HCT116 (cell line): ENCODE data around the gene CDH26. TPM values are rescaled to one million over a fixed set of nuclear protein-coding genes. Genes with fewer than 3 reads are reported as not detected.

Source experiments
- ATAC-seq: fragments of 200-7000 bp; cut with Tn5 transposase; 2 replicates; pipeline ENCODE4 v1.9.1; 2020; ENCODE audit warnings: mild to moderate bottlenecking, moderate library complexity
- BruUV-seq: library from RNA; stranded (reverse); fragments of 400-500 nt; replicated peaks from 2 replicates; lab custom pipeline; 2021; lab: Mats Ljungman, UMichigan
- CTCF ChIA-PET: fragments of 300-600 bp; sonication (Branson Sonifier 250); formaldehyde crosslinking; loops from one replicate; lab custom pipeline; 2021; ENCODE audit warnings: antibody characterized with exemption; lab: Charles Lee
- POLR2A ChIA-PET: fragments of 300-600, 350-600 bp; sonication (Branson Sonifier 250); formaldehyde crosslinking; loops from one replicate; lab custom pipeline; 2021; ENCODE audit warnings: antibody characterized with exemption; lab: Charles Lee
- RAD21 ChIA-PET, 2 experiments: fragments of 300-600 bp; sonication (Branson Sonifier 250); formaldehyde crosslinking; loops; one replicate each; lab custom pipeline; 2023; ENCODE audit warnings: low total read pairs in 2 of 2; ENCODE audit not compliant: uncharacterized antibody in 2 of 2, unreplicated experiment in 2 of 2, low non-redundant PET in 1 of 2; lab: Charles Lee
- DNase-seq: peaks from one replicate; pipeline ENCODE4 v3.0.0-alpha.2; 2010; ENCODE audit warnings: low read depth, low spot score
- H2AFZ ChIP-seq: fragments of 200-600 bp; shearing (Covaris generic), sonication (generic); 2 replicates; pipeline ENCODE4 v1.6.1; 2017; ENCODE audit warnings: low read depth, mixed run types, mixed read lengths, antibody characterized with exemption, low read length; ENCODE audit not compliant: poor library complexity, severe bottlenecking
- H3K27ac ChIP-seq: 2 replicates; pipeline ENCODE4 v1.5.1; 2012; ENCODE audit warnings: low read depth, low read length
- H3K27me3 ChIP-seq: fragments of 200-600 bp; sonication (generic); 2 replicates; pipeline ENCODE4 v1.6.1; 2016; ENCODE audit warnings: mixed run types, low read length, mixed read lengths; ENCODE audit not compliant: insufficient read depth
- H3K36me3 ChIP-seq, 2 experiments: fragments of 200-500 bp in 1 of 2; fragments of 200-600 bp in 1 of 2; sonication (Bioruptor generic) in 1 of 2; sonication (generic) in 1 of 2; 2 replicates each; pipeline versions ENCODE4 v1.5.1 to v1.6.1; 2014 to 2016; ENCODE audit warnings: low read length in 2 of 2, inconsistent platforms in 1 of 2, mixed read lengths in 1 of 2, mixed run types in 1 of 2; ENCODE audit not compliant: insufficient read depth in 2 of 2, control insufficient read depth in 1 of 2
- H3K4me1 ChIP-seq, 2 experiments: fragments of 200-600 bp in 1 of 2; sonication (generic) in 1 of 2; 2 replicates each; pipeline versions ENCODE4 v1.5.1 to v1.6.1; 2012 to 2017; ENCODE audit warnings: low read length in 2 of 2, inconsistent platforms in 1 of 2, mild to moderate bottlenecking in 1 of 2, mixed read lengths in 1 of 2, mixed run types in 1 of 2, moderate library complexity in 1 of 2; ENCODE audit not compliant: insufficient read depth in 2 of 2, control insufficient read depth in 1 of 2
- H3K4me2 ChIP-seq: fragments of 200-600 bp; sonication (generic); 2 replicates; pipeline ENCODE4 v1.6.1; 2017; ENCODE audit warnings: mixed run types, low read length, mixed read lengths
- H3K4me3 ChIP-seq, 2 experiments: fragments of 200-600 bp in 1 of 2; sonication (generic) in 1 of 2; replicated peaks in 1 of 2; 2 replicates each; pipeline ENCODE4 v1.5.1; 2011 to 2016; ENCODE audit warnings: low read length in 2 of 2, control low read depth in 1 of 2, low read depth in 1 of 2, mild to moderate bottlenecking in 1 of 2, mixed read lengths in 1 of 2, mixed run types in 1 of 2
- H3K79me2 ChIP-seq: fragments of 200-600 bp; sonication (generic); 2 replicates; pipeline ENCODE4 v1.6.1; 2017; ENCODE audit warnings: mild to moderate bottlenecking, mixed run types, low read length, moderate library complexity, mixed read lengths; ENCODE audit not compliant: insufficient read depth
- H3K9ac ChIP-seq: fragments of 200-600 bp; sonication (generic); 2 replicates; pipeline ENCODE4 v1.6.1; 2016; ENCODE audit warnings: low read length, mixed read lengths
- H3K9me2 ChIP-seq: fragments of 200-600 bp; sonication (generic), shearing (Covaris generic); 2 replicates; pipeline ENCODE4 v1.6.1; 2017; ENCODE audit warnings: mixed run types, mild to moderate bottlenecking, moderate library complexity; ENCODE audit not compliant: insufficient read depth
- H3K9me3 ChIP-seq, 2 experiments: fragments of 200-500 bp in 1 of 2; fragments of 200-600 bp in 1 of 2; sonication (Bioruptor generic) in 1 of 2; sonication (generic) in 1 of 2; 2 replicates each; pipeline ENCODE4 v1.6.1; 2014 to 2017; ENCODE audit warnings: low read length in 2 of 2, mixed read lengths in 2 of 2, inconsistent platforms in 1 of 2, low read depth in 1 of 2, mild to moderate bottlenecking in 1 of 2, mixed run types in 1 of 2, moderate library complexity in 1 of 2; ENCODE audit not compliant: control insufficient read depth in 1 of 2, insufficient read depth in 1 of 2
- H4K20me1 ChIP-seq: fragments of 200-600 bp; sonication (generic), shearing (Covaris generic); 2 replicates; pipeline ENCODE4 v1.6.1; 2017; ENCODE audit warnings: mixed run types, mild to moderate bottlenecking, moderate library complexity; ENCODE audit not compliant: insufficient read depth
- CEBPB ChIP-seq: IDR thresholded peaks from 2 replicates; pipeline ENCODE4 v1.6.1; 2012; ENCODE audit warnings: low read depth
- EGR1 ChIP-seq: IDR thresholded peaks from 2 replicates; pipeline ENCODE4 v1.6.1; 2012; ENCODE audit warnings: low read depth
- ELF1 ChIP-seq: IDR thresholded peaks from 2 replicates; pipeline ENCODE4 v1.6.1; 2012; ENCODE audit warnings: low read depth, borderline replicate concordance
- EZH2 ChIP-seq: fragments of 200-600 bp; sonication (generic); IDR thresholded peaks from 2 replicates; pipeline ENCODE4 v1.6.1; 2017; ENCODE audit warnings: antibody characterized with exemption, mixed run types
- FOSL1 ChIP-seq: IDR thresholded peaks from 2 replicates; pipeline ENCODE4 v1.6.1; 2012; ENCODE audit warnings: low read depth
- POLR2A ChIP-seq: IDR thresholded peaks from 2 replicates; pipeline ENCODE4 v1.7.0; 2011; ENCODE audit warnings: borderline replicate concordance; ENCODE audit not compliant: insufficient read depth, insufficient read length; ENCODE audit errors: extremely low read depth
- POLR2AphosphoS5 ChIP-seq: IDR thresholded peaks from 2 replicates; pipeline ENCODE4 v1.6.1; 2011; ENCODE audit warnings: mild to moderate bottlenecking, low read depth, low read length, moderate library complexity
- RAD21 ChIP-seq: IDR thresholded peaks from 2 replicates; pipeline ENCODE4 v1.6.1; 2012; ENCODE audit warnings: low read depth, mild to moderate bottlenecking
- TCF7L2 ChIP-seq: IDR thresholded peaks from 2 replicates; pipeline ENCODE4 v1.7.0; 2011; ENCODE audit warnings: borderline replicate concordance, inconsistent platforms; ENCODE audit not compliant: insufficient read depth, insufficient read length; ENCODE audit errors: extremely low read depth
- YY1 ChIP-seq: IDR thresholded peaks from 2 replicates; pipeline ENCODE4 v1.6.1; 2011; ENCODE audit warnings: low read length, low read depth, moderate library complexity, mild to moderate bottlenecking; ENCODE audit not compliant: insufficient replicate concordance; ENCODE audit errors: extremely low read depth
- ZFX ChIP-seq: fragments of 450-650 bp; IDR thresholded peaks from 2 replicates; pipeline ENCODE4 v1.6.1; 2017
- ZNF274 ChIP-seq: fragments of 200-500 bp; sonication (Bioruptor generic); IDR thresholded peaks from 2 replicates; pipeline ENCODE4 v1.6.1; 2014; ENCODE audit warnings: mild to moderate bottlenecking, low read depth, low read length, inconsistent platforms
- intact Hi-C: fragments of 100-400 bp; cut with micrococcal nuclease; formaldehyde crosslinking; loops from 2 replicates; pipeline ENCODE4 v1.10.0; 2022
- total RNA-seq: library from RNA; stranded (reverse); gene quantifications from one replicate; pipeline ENCODE4 v1.2.1, GENCODE V29; 2021; ENCODE audit not compliant: unreplicated experiment
- TF ChIP-seq, protein P1 (sequence below): IDR thresholded peaks from 2 replicates; pipeline ENCODE4 v1.6.1; 2012; ENCODE audit warnings: low read depth
- TF ChIP-seq, protein P2 (sequence below), 3 experiments: fragments of 200-600 bp in 1 of 3; sonication (generic) in 1 of 3; IDR thresholded peaks in 2 of 3; conservative IDR thresholded peaks in 1 of 3; 2 replicates each; pipeline ENCODE4 v1.5.1; 2012 to 2017; ENCODE audit warnings: low read depth in 2 of 3, low read length in 2 of 3, antibody characterized with exemption in 1 of 3, borderline replicate concordance in 1 of 3, control low read depth in 1 of 3, mild to moderate bottlenecking in 1 of 3, mixed read lengths in 1 of 3, mixed run types in 1 of 3, moderate library complexity in 1 of 3; ENCODE audit not compliant: insufficient read depth in 1 of 3

Gene CDH26
- total RNA-seq, 1 experiment from 2014 or later, result 0.34 TPM

DNA sequence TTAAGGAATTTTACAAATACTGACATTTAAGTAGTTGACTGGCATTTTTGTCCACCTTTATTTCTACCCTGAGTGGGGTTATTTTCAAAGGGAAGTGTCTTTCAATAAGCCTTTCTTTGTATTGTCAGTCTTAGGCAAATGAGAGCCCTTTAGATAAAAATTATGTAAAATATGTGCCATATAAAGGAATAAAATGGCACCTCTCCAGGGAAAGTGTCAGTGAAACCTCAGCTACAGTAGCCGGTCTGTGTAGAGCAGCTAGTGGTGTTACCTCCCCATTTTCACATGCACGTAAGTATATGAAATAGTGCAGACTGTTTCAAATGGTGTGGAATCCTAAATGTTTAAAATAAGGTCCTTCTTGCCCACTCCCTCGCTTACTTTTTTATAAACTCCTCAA lies 13.0 kb upstream of the CDH26 start (continued):
- TF ChIP-seq, protein P1, sequence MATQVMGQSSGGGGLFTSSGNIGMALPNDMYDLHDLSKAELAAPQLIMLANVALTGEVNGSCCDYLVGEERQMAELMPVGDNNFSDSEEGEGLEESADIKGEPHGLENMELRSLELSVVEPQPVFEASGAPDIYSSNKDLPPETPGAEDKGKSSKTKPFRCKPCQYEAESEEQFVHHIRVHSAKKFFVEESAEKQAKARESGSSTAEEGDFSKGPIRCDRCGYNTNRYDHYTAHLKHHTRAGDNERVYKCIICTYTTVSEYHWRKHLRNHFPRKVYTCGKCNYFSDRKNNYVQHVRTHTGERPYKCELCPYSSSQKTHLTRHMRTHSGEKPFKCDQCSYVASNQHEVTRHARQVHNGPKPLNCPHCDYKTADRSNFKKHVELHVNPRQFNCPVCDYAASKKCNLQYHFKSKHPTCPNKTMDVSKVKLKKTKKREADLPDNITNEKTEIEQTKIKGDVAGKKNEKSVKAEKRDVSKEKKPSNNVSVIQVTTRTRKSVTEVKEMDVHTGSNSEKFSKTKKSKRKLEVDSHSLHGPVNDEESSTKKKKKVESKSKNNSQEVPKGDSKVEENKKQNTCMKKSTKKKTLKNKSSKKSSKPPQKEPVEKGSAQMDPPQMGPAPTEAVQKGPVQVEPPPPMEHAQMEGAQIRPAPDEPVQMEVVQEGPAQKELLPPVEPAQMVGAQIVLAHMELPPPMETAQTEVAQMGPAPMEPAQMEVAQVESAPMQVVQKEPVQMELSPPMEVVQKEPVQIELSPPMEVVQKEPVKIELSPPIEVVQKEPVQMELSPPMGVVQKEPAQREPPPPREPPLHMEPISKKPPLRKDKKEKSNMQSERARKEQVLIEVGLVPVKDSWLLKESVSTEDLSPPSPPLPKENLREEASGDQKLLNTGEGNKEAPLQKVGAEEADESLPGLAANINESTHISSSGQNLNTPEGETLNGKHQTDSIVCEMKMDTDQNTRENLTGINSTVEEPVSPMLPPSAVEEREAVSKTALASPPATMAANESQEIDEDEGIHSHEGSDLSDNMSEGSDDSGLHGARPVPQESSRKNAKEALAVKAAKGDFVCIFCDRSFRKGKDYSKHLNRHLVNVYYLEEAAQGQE, result no peak
- no peak for TF ChIP-seq TCF7L2

DNA sequence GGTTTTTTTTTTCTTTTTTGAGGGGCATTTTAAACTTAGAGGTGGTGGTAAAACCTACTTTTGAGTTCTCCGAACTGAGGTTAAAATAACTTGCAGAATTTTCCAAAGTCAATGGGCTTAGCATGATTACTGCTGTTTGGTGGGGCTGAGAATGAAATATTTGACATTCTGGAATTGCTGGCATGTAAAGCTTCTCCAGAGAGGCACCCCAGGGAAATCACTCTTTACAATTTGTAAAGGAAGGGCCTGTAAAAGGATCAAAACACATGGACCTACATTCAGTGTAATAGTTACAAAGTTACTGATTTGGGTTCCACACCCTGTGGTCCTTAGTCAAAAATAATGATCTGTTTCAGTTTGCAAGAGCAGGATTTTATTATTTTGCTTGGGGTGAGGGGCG lies 12.5 kb upstream of the CDH26 start:
- no peaks in the 10 kb centered on the region for H3K9me2 ChIP-seq
- no peak overlapping the region for H3K4me3 ChIP-seq
- no peak overlapping the region for H3K9ac ChIP-seq
- no peak overlapping the region for H3K4me2 ChIP-seq
- H2AFZ ChIP-seq, result no peak overlapping the region
- H4K20me1 ChIP-seq, result no peaks in the 10 kb centered on the region
- ChIA-PET CTCF (interaction anchor here (1.2 to 2.1 kb wide), 3 partner anchors 10 to 112 kb away, joined by 3 to 6 read pairs (median 4); no protein-coding TSS in a partner anchor), POLR2A (no interaction called here), RAD21 (no interaction called here)
- no peaks in the 10 kb centered on the region for H3K27me3 ChIP-seq
- H3K79me2 ChIP-seq, result no peaks in the 10 kb centered on the region
- BruUV-seq, result no TSS peak
- ATAC-seq, result no peak
- DNase-seq, result no peak
- peaks cover 0 to 5% of the 10 kb centered on the region in 2 experiments; a peak in 1 of 4 replicates for H3K4me1 ChIP-seq
- peaks cover 6 to 17% of the 10 kb centered on the region in 2 experiments for H3K36me3 ChIP-seq
- TF ChIP-seq POLR2A (no peak), RAD21 (no peak), YY1 (no peak), ZNF274 (no peak), ZFX (no peak), POLR2AphosphoS5 (no peak), EGR1 (no peak), EZH2 (no peak), CEBPB (no peak), ELF1 (no peak), FOSL1 (no peak)
- TF ChIP-seq, protein P2, sequence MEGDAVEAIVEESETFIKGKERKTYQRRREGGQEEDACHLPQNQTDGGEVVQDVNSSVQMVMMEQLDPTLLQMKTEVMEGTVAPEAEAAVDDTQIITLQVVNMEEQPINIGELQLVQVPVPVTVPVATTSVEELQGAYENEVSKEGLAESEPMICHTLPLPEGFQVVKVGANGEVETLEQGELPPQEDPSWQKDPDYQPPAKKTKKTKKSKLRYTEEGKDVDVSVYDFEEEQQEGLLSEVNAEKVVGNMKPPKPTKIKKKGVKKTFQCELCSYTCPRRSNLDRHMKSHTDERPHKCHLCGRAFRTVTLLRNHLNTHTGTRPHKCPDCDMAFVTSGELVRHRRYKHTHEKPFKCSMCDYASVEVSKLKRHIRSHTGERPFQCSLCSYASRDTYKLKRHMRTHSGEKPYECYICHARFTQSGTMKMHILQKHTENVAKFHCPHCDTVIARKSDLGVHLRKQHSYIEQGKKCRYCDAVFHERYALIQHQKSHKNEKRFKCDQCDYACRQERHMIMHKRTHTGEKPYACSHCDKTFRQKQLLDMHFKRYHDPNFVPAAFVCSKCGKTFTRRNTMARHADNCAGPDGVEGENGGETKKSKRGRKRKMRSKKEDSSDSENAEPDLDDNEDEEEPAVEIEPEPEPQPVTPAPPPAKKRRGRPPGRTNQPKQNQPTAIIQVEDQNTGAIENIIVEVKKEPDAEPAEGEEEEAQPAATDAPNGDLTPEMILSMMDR (IDR thresholded peaks at IDR 0.05 in 2 of 3, conservative IDR thresholded peaks at IDR 0.05 in 1 of 3; ENCODE audit: borderline replicate concordance in 1 of 3, insufficient read depth in 1 of 3, low read depth in 2 of 3, low read length in 2 of 3), result no peak
- intact Hi-C loops, result loop anchor here (5.0 kb wide), 1 partner anchor 1952 kb away; no protein-coding TSS in a partner anchor
- no peaks in the 10 kb centered on the region for H3K9me3 ChIP-seq
- H3K27ac ChIP-seq, result no peak overlapping the region
